ENCODE data around the gene LDLRAD3. TPM values are rescaled to one million over a fixed set of nuclear protein-coding genes. Genes with fewer than 3 reads are reported as not detected.
"Not testable (repeated sequence)": the region's sequence is repeated elsewhere in the genome, so short reads cannot be mapped to it uniquely, and the experiment has no call there.

The LDLRAD3 gene
- 4.5 and 13.0 TPM in 2 replicates for total RNA-seq (2014; rRNA removed; shearing (Covaris generic))

DNA sequence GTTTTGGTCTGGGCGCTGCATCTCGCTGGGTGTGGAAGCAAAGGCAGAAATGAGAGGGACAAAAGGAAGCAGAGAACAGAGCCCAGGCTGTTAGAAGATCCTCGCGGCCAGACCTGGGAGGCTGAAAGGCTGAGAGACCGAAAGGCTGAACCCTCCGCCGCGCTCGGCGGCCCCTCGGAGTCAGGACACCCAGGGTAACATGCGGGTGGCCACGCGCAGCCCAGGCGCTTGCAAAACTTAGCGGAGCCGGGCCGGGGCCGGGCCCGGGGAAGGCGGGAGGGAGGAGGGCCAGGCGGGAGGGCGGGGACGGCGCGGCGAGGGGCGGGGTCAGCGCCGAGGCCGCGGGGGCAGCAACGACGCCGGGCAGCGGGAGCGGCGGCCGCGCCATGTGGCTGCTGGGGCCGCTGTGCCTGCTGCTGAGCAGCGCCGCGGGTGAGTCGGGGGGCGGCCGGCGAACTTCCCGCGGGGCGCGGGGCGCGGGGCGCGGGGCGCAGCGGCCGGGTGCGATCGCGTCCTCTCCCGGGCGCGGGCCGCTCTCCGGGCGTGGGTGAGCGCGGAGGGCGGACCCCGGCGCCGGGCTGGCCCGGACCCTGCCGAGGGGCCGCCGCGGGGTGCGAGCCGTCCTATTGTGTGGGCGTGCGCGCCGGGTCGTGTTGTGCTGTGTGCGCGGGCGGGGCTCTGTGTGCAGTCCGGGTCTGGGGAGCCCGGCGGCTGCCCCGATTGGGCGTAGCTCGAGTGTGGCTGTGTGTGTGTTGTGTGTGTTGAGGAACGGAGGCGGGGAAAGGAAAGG, at the start of gene LDLRAD3:
Gene LDLRAD3, plus strand, starts transcription at position 350 of the 790 bp plus-strand sequence. Its CDS starts 37 bp downstream, at position 387.
- peak; percentile 80 for DNase-seq (ENCODE audit: low spot score)
- in situ Hi-C loops (cut with HindIII; ENCODE audit: low sequenced_read_pairs), result no loop called here

GRCh38 chr11:35897019-35897418, 46.8 kb upstream of the LDLRAD3 start:
- in situ Hi-C loops (cut with HindIII; ENCODE audit: low sequenced_read_pairs), result no loop called here
- DNase-seq (ENCODE audit: low spot score), result no peak

DNA sequence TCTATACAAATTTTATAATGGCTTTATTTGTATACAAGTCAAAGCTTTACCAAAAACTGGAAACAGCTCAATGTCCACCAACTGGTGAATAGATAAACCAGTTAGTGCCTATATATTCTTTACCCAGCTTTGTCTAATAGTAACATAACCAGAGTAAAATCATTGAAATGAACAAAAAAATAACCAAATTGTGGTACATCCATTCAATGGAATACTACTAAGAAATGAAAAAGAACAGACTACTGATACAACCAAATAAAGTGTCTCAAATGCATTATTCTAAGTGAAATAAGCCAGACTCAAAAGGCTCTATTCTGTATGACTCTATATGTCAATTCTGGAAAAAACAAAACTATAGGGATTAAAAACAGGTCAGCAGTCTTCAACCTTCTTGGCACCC, 40.9 kb upstream of the LDLRAD3 start:
- DNase-seq (ENCODE audit: low spot score), result no peak
- in situ Hi-C loops (cut with HindIII; ENCODE audit: low sequenced_read_pairs), result no loop called here

DNA sequence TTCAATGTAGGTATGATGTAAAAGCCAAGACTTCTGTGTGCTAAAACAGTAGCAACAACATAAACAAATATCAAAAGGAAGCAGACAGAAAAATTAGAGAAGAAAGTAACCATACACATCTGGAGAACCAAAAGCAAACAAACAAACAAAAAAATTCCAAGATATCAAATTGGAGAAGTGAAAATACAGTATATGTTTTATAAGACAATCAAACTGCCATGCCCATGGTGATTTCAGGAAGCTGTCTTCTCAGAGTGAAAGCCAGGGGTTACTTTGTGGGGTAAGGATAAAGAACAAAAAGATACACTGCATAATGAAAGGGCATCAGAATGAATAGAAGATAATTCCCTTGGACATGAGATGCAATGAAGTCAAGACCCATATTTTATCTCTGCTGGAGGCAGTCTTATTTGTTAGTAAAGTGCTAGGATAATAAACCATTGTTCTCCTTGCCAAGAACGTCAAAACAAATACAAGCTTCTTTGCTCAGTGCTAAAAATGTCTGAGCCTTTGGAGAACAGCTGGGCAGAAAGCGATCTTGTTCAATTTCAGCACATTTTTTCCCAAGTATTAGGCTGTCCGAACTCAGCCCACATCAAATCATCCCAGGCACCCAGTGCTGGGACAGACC, 38.1 kb upstream of the LDLRAD3 start:
- in situ Hi-C loops (cut with HindIII; ENCODE audit: low sequenced_read_pairs), result no loop called here
- DNase-seq (ENCODE audit: low spot score), result no peak

DNA sequence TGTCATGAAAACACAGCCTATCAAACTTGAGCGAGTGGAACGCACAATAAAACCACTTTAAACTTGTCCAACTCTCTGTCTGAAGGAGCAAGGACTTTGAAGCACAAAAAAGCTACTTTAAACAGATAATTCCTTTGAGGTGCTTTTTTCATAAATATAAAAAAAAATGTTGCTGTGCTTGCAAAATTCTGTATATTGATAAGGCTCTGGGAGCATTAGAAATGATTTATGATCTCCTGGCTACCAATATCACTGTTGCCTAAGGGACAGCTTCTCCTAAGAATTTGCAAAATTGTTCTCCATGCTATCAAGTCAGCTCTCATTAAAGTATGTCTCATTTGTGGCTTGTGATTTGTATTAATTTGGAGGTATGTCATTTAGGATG, 37.6 kb upstream of the LDLRAD3 start:
- DNase-seq (ENCODE audit: low spot score), result no peak
- in situ Hi-C loops (cut with HindIII; ENCODE audit: low sequenced_read_pairs), result no loop called here

DNA sequence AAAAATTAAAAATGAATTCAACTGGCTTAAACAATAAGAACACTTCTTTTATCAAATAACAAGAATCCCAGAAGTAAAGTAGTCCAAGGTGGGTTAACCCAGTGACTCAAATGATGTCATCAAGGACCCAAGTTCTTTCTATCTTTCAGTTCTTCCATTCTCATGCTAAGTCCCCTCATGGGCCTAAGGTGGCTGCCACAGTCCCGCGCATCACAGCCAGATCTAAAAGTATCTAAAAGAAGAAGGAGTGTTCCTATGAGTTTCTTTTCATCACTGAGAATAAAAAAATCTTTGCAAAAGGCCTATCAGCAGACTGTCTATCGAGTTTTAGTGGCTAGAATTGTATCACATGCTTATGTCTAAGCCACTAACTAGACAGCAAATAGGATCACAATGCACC, 37.2 kb upstream of the LDLRAD3 start:
- in situ Hi-C loops (cut with HindIII; ENCODE audit: low sequenced_read_pairs), result no loop called here
- DNase-seq (ENCODE audit: low spot score), result no peak

DNA sequence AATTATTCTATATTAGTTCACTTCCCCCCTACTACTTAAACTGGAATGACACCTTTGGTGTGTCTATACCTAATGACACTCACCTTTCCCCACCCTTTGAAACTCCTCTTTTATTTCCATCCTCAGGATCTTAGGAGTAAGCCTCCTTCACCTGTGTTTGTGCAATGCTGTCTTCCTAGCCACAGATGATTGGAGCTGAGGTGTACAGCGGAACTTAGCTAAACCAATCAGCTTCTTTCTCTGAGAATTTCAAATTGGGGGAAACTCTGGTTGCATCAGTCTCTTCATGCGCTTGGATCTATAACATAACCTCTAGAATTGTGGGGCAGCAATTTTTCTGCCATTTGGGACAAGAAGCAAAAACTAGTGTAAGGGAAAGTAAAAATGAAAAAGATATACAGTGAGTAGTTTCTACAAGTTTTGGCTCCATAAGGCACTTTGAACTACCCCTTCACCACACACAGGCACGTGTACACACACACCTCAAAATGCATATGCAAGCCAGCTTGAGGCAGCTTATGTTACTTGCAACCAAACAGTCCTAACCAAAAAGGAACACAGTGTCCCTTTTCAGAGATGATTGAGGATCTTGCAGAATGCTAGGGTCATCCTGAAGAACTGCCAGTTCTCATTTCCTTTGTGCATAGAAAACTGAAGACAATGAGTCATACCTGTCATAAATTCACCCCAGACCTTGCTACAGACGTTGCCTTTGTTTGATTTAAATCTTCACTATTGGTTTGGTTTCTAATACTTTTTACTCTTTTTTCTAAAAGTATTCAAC, 36.0 kb upstream of the LDLRAD3 start:
- in situ Hi-C loops (cut with HindIII; ENCODE audit: low sequenced_read_pairs), result no loop called here
- DNase-seq (ENCODE audit: low spot score), result peak; percentile 33

DNA sequence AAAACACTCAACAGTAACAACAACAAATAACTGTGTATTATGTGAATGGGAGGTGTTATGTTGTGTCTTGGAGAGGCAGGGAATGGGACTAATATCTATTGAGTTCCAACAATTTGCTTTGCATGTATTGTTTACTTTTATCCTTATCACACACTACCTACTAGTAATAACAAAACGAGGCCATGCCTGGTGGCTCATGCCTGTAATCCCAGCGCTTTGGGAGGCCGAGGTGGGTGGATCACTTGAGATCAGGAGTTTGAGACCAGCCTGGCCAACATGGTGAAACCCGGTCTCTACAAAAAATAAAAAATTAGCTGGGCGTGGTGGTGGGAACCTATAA, 35.5 kb upstream of the LDLRAD3 start:
- in situ Hi-C loops (cut with HindIII; ENCODE audit: low sequenced_read_pairs); DNase-seq (ENCODE audit: low spot score): not testable (repeated sequence)

GRCh38 chr11:35909511-35910265, 34.2 kb upstream of the LDLRAD3 start:
- in situ Hi-C loops (cut with HindIII; ENCODE audit: low sequenced_read_pairs), result no loop called here
- no peak for DNase-seq (ENCODE audit: low spot score)

DNA sequence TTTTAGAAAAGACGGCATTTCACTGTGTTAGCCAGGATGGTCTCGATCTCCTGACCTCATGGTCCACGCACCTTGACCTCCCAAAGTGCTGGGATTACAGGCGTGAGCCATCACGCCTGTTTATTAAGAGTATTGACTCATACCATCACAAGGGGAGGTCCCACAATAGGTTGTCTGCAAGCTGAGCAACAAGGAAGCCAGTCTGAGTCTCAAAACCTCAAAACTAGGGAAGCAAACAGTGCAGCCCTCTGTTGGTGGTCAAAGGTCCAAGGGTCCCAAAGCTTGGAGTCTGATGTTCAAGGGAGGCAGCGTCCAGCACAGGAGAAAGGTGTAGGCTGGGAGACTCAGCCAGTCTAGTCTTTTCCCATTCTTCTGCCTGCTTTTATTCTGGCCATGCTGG, 32.8 kb upstream of the LDLRAD3 start:
- in situ Hi-C loops (cut with HindIII; ENCODE audit: low sequenced_read_pairs), result no loop called here
- no peak for DNase-seq (ENCODE audit: low spot score)

DNA sequence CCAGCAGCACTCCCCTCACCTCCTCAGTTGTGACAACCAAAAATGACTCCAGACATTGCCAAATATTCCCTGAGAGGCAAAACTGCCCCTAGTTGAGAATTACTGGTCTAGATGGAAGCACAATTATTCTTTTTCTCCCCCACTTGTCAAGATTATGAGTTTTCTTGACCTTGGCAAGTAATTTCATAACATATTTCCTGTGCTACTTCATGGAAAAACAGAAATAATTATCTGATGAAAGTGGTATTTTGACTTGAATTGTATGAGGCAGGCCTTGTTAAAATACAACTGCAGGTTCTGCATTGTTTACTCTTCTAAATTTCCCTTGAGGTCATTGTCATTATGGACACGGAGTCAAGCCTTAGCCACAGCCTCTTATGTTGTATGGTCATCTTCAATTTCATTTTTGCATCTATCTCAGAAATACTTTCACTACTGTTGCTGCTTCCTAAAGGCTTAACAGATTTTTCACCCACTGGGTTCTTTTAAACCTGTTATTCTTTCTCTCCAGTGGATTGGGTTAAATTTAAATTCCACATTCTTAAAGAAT, 32.2 kb upstream of the LDLRAD3 start:
- DNase-seq (ENCODE audit: low spot score), result no peak
- in situ Hi-C loops (cut with HindIII; ENCODE audit: low sequenced_read_pairs), result no loop called here

DNA sequence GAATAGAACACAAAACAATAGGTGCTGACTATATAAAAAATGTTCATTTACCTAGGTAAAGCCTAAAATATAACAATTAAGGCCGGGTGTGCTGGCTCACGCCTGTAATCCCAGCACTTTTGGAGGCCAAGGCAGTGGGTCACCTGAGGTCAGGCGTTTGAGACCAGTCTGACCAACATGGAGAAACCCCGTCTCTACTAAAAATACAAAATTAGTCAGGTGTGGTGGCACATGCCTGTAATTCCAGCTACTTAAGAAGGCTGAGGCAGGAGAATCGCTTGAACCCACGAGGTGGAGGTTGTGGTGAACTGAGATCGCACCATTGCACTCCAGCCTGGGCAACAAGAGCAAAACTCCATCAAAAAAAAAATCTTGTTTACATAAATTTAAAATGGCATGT, 31.4 kb upstream of the LDLRAD3 start:
- DNase-seq (ENCODE audit: low spot score); in situ Hi-C loops (cut with HindIII; ENCODE audit: low sequenced_read_pairs): not testable (repeated sequence)

GRCh38 chr11:35912883-35913624, 30.8 kb upstream of the LDLRAD3 start:
- in situ Hi-C loops (cut with HindIII; ENCODE audit: low sequenced_read_pairs), result no loop called here
- no peak for DNase-seq (ENCODE audit: low spot score)

DNA sequence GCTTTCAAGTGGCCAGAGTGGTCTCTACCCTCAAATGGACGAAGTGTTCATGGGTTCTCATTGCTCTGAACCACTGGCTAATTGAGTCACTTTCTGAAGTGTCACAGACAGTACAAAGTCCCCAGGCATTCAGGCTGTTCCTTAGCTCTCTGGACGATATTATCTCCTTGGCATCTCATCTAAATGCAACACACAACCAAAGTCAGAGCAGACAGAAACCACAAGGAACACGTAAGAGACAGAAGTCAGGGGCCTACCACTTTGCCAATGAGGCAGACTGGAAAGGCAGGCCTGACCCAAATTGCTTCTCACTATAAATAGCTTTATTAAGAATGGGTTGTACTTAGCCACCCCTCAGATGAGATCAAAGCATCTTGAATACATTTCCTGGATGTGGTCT, 29.0 kb upstream of the LDLRAD3 start:
- no peak for DNase-seq (ENCODE audit: low spot score)
- in situ Hi-C loops (cut with HindIII; ENCODE audit: low sequenced_read_pairs), result no loop called here

GRCh38 chr11:35916270-35916669, 27.6 kb upstream of the LDLRAD3 start:
- in situ Hi-C loops (cut with HindIII; ENCODE audit: low sequenced_read_pairs), result no loop called here

GRCh38 chr11:35917676-35918075, 26.2 kb upstream of the LDLRAD3 start:
- no peak for DNase-seq (ENCODE audit: low spot score)
- in situ Hi-C loops (cut with HindIII; ENCODE audit: low sequenced_read_pairs), result no loop called here

More at GRCh38 chr11:35916270-35916669, 27.6 kb upstream of the LDLRAD3 start:
- no peak for DNase-seq (ENCODE audit: low spot score)

DNA sequence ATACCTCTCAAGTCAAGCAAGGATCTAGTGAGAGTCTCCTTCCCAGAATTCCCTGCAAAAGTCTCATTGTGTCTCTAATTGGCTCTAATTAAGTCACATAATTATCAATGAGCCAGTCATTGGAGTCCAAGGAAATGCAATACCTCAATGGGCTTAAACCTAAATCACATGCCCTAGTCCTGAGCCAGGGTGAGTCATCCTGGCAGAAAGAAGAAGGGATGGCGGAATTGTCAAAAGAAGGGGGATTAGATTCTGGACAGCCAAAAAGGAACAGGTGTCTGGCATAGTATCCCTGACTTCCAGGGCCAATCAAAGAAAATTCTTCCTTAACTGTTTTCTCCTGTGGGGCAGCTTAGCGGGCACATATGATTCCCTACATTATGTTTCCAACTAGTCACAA, 25.1 kb upstream of the LDLRAD3 start:
- peak; percentile 53 for DNase-seq (ENCODE audit: low spot score)
- in situ Hi-C loops (cut with HindIII; ENCODE audit: low sequenced_read_pairs), result no loop called here

DNA sequence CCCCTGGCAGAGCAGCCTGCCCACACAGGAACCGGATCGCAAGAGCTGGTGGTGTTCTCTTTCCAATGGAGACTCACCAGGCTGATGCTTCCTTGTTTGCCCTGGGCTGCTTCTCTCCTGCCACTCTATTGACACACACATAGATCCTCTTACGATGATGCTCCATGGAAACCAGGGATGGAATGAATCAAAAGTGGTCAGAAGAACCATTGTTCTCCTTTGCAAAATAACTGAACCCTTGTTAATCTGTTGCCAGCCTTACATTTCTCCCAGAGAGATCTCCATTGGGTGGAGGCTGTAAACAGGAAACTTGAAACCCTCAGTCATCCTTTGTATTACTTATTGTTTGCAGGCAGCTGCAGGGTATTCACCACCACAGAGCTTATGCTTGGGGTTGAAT, 24.6 kb upstream of the LDLRAD3 start:
- DNase-seq (ENCODE audit: low spot score), result peak; percentile 40
- in situ Hi-C loops (cut with HindIII; ENCODE audit: low sequenced_read_pairs), result no loop called here

GRCh38 chr11:35923452-35923851, 20.4 kb upstream of the LDLRAD3 start:
- DNase-seq (ENCODE audit: low spot score), result no peak
- in situ Hi-C loops (cut with HindIII; ENCODE audit: low sequenced_read_pairs), result no loop called here

Data from G401 (cell line).